Measurements from ENCODE around the gene NCAM1.
"Not testable (repeated sequence)": the region's sequence is repeated elsewhere in the genome, so short reads cannot be mapped to it uniquely, and the experiment has no call there.

The NCAM1 gene

DNA sequence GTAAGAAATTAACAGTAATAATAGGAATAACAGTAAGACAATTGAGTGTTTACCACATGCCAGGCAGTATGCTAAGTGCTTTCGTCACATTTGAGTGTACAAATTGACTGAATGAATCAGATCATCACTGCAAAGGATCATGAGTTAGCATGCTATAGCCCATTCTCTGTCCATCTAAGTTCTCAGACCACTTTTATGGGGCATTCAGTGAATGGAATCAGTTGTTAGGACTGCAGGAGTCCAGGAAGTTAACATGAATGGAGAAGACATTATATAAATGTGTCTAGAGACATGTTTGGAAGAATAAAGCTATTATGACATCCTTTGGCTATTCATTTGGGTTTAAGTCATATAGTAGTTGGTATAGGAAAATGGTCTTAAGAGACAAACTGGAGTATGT lies 59.9 kb downstream of the NCAM1 start:
- DNase-seq (ENCODE audit: low spot score), result no peak

DNA sequence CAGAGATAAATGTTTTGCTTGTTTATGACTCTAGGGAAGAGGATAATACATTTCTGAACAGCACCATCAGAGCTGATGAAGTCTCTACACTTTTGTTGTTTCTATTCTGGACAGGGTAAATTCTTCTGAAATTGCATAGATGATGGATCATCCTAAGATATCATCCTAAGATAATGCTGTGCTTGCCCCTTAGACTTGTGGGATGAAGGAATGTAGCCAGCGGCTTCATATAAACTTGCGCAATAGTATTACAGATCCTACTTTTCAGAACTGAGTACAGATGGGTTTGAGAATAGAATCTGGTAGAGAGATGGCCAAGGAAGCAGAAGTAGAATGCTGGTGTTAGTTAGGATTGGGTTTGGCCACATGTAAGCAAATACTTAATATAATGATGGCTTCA lies 61.0 kb downstream of the NCAM1 start:
- no peak for DNase-seq (ENCODE audit: low spot score)

DNA sequence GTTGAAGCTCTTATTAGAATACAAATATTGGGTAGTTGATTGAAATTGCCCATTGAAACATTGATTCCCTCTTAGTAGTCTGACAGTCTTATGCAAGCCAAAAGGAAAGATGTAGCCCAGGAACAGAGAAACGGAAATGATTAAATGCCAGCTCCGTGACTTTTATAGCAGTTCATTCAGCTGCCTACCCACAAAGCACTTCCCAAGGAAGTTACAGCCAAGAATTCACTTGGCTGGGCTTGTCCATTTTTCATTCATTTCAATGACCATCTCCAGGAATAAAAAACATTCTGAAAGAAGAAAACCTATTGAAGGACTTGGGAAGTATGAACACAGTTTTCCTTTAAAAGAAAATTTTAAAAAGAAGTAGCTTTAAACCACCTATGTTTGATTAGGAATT lies 62.0 kb downstream of the NCAM1 start:
- DNase-seq (ENCODE audit: low spot score), result peak; percentile 16

DNA sequence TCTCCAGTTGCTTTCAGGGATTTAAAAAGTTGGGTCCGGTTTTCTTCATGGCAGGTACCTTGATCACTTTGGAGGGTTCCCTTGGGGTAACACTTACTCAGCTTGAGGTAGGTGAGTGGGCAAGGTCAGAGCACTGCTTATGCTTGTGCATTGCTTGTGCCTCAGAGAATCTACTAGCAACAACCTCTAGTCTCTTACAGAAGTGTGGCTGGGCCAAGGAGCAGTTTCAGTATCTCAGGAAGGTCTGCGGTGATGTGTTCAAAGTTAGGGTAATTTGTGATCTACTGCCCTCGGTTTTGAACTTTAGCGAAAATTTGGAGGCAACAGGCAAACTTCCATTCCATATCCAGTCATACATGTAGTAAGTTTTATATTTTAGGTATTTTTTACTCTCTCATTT lies 62.8 kb downstream of the NCAM1 start:
- DNase-seq (ENCODE audit: low spot score), result no peak

DNA sequence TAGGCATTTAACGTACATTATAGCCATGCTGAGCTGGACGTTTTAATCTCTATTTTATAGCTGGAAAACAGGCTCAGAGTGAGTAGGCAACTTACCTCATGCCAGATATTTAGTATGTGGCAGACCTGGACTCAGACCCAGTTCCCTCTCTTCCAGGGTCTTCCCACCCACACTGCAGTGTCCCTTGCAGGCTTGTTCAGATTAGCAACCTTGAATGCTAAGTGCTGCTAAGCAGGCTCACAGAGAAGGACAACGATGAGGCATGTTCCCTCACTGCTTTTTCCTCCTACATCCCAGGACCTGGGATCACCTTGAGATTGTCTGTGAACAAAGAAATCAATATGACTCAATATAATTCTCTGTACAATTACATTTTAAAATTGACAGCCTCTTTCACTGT lies 65.6 kb downstream of the NCAM1 start:
- DNase-seq (ENCODE audit: low spot score), result no peak

DNA sequence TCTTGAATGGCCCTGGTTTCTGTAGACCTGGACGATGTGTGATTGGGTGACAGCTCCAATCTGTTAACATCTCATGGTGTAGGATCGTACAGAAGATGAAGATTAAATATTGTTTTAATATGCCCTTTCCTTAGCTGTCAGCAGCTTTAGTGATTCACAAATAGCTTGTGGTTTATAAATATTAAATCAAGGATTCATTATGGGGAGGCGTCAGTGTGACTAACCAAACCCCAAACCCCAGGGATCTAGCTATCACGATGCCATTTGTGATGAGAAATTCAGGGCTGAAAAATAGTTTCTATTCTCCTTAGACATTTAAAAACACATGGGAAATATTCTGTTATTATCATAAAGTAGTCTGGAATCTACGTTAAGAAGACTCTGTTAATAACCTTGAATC lies 73.4 kb downstream of the NCAM1 start:
- DNase-seq (ENCODE audit: low spot score), result no peak

DNA sequence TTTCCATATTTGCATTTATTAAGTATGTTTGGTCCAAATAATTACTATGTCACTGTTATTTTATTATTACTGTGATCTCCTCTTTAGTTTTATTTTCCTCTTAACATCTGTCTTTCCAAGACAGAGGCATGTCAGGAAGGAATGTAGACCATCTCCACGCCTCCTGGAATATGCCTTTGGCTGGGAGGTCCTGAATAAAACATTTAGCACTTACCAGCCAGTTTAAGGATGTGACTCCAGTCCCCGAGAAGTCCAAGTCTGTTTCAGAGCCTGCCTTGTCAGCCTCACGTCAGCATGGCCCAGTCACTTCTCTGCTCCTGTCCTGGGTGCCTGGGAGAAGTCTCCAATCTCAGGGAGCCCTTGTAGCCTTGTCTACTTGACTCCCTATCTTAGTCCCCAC lies 74.5 kb downstream of the NCAM1 start:
- DNase-seq (ENCODE audit: low spot score), result no peak

DNA sequence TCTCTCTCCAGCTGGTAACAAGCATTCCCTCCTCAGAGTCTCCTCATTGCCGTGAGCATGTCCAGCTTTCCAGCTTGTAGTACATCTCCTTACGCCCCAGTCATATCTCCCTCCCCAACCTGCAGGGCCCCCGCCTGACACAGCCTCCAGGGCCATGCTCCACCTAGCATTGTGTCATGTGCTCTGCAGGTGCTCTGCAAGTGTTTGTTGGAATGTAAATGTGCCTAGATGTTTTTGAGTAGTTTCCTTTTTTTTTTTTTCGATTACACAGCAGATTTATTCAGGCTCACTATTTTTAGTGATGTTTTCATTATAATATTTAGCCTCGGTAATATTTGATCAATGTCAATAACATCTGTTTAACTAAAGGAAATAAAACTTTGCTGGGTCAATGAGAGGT lies 82.5 kb downstream of the NCAM1 start:
- no peak for DNase-seq (ENCODE audit: low spot score)

DNA sequence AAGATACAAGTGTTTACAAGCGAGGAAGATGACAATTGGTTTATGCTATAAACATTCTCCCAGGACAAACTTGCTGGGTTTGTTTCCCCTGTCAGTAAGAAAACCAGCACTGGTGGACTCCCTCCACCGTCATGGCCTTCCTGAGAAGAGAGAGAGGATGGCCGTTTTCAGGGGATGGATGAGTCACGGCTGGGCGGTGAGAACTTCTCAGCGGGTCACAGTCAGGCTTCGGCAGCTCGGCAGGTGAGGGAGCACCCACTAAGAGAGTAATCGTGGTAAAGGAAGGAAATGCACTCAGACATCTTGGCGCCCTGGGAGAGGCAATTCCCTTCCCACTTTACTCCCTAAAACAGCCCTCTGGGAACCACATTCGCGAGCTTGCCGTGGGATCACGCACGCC lies 83.9 kb downstream of the NCAM1 start:
- no peak for DNase-seq (ENCODE audit: low spot score)

DNA sequence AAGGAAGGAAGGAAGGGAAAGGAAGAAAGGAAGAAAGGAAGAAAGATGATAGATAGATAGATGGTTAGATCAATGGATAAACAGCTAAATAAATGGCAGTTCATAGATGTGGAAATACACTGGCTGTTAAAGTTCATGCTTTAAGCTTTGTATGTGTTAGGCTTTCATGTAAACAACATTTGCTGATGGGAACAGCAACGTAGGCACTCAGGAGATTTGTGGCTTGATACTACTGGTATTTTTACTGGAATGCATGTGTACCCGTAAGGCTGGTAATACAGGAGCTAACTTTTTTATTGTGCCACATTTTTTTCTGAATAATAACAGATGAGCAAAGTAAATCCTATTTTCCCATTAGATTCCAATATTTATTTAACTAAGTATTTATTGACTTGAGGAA lies 85.6 kb downstream of the NCAM1 start:
- no peak for DNase-seq (ENCODE audit: low spot score)

DNA sequence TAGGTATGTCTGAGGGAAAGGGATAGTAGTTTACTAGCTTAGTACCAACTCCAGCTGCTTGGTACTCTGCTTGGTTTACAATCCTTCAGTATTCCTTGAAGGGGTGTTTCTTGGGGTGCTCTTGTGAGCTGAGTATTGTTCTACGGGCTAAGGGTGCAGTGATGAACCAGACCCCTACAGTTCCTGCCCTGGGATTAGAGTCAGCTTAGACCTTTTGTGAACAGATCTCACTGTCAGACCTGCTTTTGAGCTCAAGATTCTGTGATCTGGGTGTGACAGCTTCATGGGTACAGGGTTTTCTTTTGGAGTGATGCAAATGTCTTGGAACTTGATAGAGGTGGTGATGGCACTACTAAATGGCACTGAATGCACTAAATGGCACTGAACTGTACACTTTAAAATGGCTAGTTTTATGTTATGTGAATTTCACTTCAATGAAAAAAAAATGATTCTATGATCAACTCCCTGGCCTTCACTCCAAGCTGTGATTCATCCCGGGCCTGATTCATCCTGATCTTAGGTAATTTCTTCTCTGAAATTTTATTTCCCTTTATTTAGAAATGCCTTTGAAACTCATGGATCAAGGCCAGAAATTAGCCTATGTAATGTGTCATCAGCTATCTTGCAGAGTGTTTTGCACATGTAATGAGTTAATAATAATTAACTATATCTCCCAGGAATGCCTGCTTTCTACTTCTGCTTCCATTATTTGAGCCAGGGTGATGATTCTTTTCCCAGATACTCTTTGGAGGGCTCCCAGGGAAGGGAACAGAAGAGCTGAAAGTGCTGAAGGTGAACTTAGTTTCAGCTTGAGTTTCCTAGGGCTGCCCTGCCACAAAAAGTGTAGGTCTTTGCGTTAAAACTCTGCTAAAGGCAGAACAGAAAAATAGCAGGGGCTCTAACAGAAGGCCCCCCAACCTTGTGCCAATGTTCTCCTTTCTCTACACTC lies 87.9 kb downstream of the NCAM1 start:
- peak; percentile 29 for DNase-seq (ENCODE audit: low spot score)

DNA sequence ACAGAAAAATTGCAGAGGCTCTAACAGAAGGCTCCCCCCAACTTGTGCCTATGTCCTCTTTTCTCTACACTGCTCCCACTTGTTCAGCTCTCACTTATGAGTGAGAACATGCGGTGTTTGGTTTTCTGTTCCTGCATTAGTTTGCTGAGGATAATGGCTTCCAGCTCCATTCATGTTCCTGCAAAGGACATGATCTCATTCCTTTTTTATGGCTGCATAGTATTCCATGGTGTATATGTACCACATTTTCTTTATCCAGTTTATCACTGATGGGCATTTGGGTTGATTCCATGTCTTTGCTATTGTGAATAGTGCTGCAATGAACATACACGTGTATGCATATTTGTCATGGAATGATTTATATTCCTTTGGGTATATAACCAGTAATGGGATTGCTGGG lies 91.8 kb downstream of the NCAM1 start:
- DNase-seq (ENCODE audit: low spot score), result not testable (repeated sequence)

DNA sequence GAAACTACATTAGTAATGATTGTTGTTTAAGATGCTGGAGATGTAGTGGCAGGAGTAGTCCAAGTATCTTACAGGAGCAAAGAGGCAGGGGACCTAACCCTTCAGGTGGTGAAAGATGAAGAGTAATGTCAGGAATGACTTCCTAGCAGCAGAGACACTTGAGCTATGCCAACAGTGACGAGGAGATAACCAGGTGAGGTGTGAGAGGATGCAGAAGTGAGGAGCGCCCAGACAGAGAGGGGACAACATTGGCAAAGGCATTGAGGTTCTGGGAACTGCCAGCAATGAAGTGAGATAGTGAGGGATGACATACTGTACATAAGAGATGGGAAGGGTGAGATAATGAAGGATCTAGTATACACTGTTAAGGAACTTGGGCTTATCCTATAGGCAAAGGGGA lies 95.8 kb downstream of the NCAM1 start:
- no peak for DNase-seq (ENCODE audit: low spot score)

DNA sequence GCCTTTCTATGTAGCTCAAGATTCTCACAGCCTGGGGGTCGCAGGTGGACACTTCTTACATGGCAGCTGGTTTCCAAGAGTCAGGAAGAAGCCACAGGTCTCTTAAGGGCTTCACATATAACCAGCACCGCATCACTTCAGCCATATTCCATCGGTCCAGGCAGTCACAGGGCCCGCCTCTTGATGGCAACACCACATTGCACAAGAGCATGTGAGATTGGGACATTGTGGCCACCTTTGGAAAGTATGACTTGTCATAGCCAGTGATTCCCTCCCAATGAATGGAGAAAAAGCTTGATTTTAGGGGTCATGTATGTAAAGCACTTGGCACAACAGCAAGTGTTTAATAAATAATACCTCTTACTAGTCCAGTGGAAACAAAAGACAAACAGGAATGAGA lies 98.3 kb downstream of the NCAM1 start:
- DNase-seq (ENCODE audit: low spot score), result no peak

DNA sequence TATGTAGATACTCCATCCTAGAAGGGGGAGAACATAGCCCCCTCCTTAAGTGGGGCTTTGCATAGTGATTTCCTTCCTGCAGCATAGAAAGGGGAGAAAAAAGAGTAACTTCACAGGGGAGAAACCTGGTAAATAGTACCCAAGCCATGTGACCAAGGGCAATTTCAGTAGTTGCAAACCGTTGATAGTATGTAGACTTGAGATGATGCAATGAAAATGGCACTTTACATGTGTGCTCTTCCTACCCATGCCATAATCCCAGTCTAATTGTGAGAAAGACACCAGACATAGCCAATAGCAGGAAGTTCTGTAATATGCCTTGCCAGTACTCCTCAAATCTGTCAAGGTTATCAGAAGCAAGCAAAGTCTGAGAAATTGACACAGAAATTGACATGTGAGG lies 104.1 kb downstream of the NCAM1 start:
- DNase-seq (ENCODE audit: low spot score), result no peak

DNA sequence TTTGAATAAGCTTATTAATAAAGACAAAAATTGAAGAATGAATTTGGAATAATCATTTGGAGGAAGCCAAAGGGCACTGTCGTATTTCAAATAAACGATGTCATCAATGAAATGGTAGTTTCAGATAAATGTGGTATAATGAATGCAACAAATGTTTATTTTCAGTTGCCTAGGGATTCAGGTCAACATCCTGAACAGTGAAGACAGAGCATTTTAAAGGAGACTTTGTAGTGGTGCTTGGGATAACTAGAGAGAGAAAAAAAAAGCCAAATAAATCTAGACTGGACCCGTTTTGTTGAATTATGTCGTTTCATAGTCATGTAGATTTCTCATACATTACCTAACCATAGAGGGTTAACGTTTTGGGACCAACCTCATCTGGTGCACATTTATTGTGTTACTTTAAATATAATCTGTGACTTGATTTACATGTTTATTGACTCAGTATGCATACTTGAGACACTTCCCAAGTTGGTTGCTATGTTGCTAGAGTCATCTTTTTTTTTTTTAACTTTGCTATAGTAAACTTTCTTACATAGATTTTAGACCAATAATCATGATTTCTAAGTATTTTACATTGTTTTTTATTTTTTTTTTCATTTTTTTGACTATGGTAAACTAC lies 111.1 kb downstream of the NCAM1 start:
- no peak for DNase-seq (ENCODE audit: low spot score)

DNA sequence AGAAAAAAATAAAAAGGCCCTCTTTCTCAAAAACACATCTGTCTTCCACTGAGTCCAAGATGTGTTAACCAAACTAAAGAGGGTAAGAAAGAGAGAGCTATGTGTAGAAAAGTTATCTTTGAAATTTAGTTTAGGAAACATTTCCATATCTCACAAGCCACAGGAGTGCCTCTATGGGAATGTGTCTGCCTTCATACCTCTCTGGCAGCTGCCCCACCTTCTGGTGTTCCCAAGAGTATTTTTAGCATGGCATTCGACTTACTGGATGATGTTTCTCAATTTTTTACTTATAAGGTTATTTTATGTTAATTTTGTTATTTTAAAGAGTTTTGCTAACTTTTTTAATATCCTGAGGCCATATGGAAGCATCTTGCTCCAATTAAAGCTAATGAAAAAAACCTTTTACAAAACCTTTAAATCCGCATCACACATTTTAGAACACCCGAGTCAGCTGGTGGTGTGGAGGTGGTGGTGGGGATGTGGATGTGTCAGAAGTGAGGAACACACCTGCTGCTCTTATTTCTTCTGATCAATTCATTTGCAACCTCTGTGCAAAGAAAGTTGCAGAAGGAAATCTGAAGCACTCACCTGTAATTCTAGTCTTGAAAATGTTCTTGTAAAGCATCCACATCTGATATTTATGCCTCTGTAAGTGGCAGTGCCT lies 112.2 kb downstream of the NCAM1 start:
- no peak for DNase-seq (ENCODE audit: low spot score)

DNA sequence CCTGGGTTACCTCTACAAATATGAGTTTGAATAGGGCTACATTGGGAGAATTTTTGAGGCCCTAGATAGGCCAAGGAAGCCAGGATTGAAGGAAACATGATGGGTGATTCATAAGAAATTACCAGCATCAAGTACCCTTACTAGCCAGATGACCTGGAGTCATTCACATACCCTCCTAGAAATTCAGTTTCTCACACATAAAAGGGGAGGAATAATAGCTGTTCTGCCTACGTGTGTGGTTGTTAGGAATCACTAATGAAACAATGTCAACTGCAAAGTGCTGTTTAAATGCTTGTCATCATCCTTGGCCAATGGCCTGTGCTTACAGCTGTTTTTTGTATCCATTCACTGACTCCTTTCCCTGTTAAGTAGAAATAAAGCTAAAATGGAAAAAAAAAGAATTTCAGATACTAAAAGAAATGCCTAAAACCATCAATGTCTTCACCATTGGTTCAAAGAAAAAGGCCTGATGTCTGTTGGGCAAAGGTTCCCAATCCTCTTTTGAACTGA lies 114.4 kb downstream of the NCAM1 start:
- DNase-seq (ENCODE audit: low spot score), result no peak

DNA sequence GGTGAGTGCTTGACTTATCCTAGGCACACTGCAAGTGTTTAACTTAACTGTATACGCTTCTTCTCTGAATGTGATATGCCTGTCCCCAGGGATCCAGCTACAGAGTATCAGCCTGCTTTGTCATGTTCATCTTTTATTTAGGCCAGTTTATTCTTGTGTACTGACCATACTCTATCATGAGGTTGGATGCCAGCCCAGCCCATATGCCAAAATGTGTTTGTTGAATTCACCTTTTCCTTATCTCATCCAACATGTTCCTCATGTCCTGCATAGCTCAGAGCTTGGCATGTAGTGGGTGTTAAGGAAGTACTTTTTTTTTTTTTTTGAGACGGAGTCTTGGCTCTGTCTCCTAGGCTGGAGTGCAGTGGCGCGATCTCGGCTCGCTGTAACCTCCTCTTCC lies 116.2 kb downstream of the NCAM1 start:
- DNase-seq (ENCODE audit: low spot score), result no peak

DNA sequence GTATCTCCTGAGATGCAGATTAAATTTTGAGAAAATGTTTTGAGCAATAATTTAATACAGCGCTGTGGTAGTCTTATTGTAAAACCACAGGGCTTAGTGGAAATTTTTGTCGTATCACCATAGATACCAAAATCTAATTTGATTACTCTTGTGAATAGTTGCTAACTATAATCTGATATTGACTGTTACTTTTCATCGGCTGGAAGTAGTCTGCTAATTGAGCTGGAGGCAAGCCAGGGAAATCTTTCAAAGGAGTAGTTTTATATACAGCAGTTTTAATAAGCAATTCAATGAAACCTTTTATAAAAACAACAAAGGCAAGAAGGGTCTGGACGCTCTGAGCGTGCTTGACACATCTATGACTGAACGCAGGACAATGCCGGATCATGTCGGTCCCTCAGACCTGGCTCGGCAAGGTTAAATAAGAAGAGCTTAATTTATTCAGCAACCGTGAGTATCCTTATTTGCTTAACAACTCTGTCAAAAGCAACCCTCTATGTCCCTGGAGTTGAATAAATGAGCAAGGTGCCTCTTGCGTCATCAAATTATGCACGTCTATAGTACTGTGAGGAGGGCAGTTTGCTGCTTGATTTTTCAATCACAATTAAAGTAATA lies 121.2 kb downstream of the NCAM1 start:
- DNase-seq (ENCODE audit: low spot score), result no peak

DNA sequence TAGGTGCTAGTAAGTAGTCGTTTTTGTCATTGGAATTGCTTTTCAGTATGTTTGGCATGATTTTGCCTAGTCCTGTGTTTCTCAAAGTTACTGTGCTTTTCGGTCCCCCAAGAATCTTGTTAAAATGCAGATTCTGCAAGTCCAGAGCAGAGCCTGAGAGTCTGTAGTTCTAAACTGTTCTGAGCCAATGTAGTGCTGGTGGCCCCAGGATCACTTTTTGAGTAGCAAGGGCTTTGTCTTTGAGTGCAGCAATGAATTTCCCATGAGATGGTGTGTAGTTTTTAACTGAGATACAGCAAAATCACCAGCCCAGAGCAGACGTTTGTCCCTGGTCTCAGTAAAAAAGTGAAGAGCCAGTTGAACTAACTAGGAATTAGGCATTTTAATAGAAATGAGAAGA lies 122.4 kb downstream of the NCAM1 start:
- DNase-seq (ENCODE audit: low spot score), result no peak

DNA sequence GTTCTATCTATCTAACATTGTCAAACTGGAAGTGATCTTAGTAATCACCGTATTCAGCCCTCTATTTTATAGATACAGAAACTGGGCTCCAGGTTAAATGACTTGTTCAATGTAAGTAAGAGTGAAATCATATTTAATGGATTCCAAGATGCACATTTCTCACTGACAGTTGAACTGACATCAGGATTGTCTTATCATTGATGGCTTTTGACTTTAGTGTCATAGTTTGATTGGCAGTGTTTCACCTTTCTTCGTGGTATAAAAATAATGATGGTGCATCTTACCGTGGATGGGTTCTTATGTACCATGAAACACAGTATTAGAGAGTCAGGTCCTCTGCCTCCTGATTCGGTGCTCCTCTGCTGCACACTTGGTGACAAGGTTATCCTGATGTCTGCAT lies 123.1 kb downstream of the NCAM1 start:
- no peak for DNase-seq (ENCODE audit: low spot score)

DNA sequence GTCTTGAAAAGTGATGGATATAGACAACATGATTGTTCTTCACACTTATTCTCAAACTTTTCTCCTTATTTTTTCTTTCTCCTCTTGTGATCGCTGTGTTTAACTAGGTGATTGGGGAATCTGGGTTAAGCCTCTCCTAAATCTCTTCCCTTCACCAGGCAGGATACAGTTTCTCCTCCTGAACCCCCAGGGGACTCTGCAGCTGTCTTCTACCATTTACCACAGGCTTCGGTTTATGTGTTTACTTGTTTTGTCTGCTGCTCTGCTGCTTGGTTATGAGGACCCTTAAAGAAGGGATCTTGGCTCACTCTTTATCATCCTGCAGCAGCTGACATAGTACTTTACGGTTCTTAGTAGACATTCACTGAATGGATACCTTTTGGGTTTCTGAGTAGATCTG lies 124.2 kb downstream of the NCAM1 start:
- DNase-seq (ENCODE audit: low spot score), result no peak
